ENCODE measurements around the gene FYB1. TPM values are rescaled to one million over a fixed set of nuclear protein-coding genes. Genes with fewer than 3 reads are reported as not detected.

Gene FYB1
- total RNA-seq, 1 donor from 2014 or later = 74.1 TPM

GRCh38 chr5:39076757-39077728, 142.3 kb downstream of the FYB1 start:
- peaks cover 0 to 12% of the 10 kb centered on the region in 2 donors for H3K4me1 ChIP-seq
- no peaks in the 10 kb centered on the region for H3K36me3 ChIP-seq
- TF ChIP-seq CTCF (IDR thresholded peaks at IDR 0.05) = no peak
- H3K27ac ChIP-seq = peak overlapping the region in 1 of 2 donors; percentile 99
- H3K4me3 ChIP-seq = peak overlapping the region; percentile 10 to 90
- no peaks in the 10 kb centered on the region for H3K27me3 ChIP-seq
- no peak for DNase-seq (ENCODE audit: low spot score in 2 of 2)
- H3K9me3 ChIP-seq = no peaks in the 10 kb centered on the region
- intact Hi-C loops (cut with DNase I) = loop anchor here (5.0 to 10.0 kb wide), 3 partner anchors 328 to 610 kb away; partner anchors contain the start of gene LIFR

GRCh38 chr5:39076101-39076756, 143.1 kb downstream of the FYB1 start:
- Histone ChIP-seq H3K9me3 (no peaks in the 10 kb centered on the region), H3K27me3 (no peaks in the 10 kb centered on the region), H3K4me3 (peak overlapping the region; percentile 10 to 90), H3K4me1 (peaks cover 0 to 19% of the 10 kb centered on the region in 2 donors), H3K36me3 (no peaks in the 10 kb centered on the region), H3K27ac (peak overlapping the region; percentile 97 to 99)
- DNase-seq (ENCODE audit: low spot score in 2 of 2) = no peak
- intact Hi-C loops (cut with DNase I) = loop anchor here (5.0 to 10.0 kb wide), 3 partner anchors 329 to 609 kb away; partner anchors contain the start of gene LIFR
- TF ChIP-seq CTCF (IDR thresholded peaks at IDR 0.05) = no peak

GRCh38 chr5:39074017-39074814, 145.1 kb downstream of the FYB1 start, which contains the start of gene RICTOR:
RICTOR (minus strand) TSS chr5:39074399; CDS start chr5:39074377, 22 bp downstream.
- intact Hi-C loops (cut with DNase I) = loop anchor here (2.0 to 10.0 kb wide), 4 partner anchors 55 to 519 kb away; partner anchors contain the start of gene LIFR
- H3K9me3 ChIP-seq = no peaks in the 10 kb centered on the region
- peaks cover 0 to 20% of the 10 kb centered on the region in 2 donors for H3K4me1 ChIP-seq
- H3K4me3 ChIP-seq = peak within 1 kb of the TSS; percentile 89 to 90
- H3K27me3 ChIP-seq = no peaks in the 10 kb centered on the region
- no peaks in the 10 kb centered on the region for H3K36me3 ChIP-seq
- no peak for TF ChIP-seq CTCF (IDR thresholded peaks at IDR 0.05)
- DNase-seq (ENCODE audit: low spot score in 2 of 2) = peak; percentile 54 to 93
- H3K27ac ChIP-seq = peak within 1 kb of the TSS; percentile 97 to 99

GRCh38 chr5:39073767-39074016, 145.7 kb downstream of the FYB1 start:
- H3K27me3 ChIP-seq = no peaks in the 10 kb centered on the region
- H3K9me3 ChIP-seq = no peaks in the 10 kb centered on the region
- peak in 1 of 2 donors; percentile 65 for DNase-seq (ENCODE audit: low spot score in 2 of 2)
- H3K36me3 ChIP-seq = peaks cover 0 to 3% of the 10 kb centered on the region in 2 donors
- TF ChIP-seq CTCF (IDR thresholded peaks at IDR 0.05) = no peak
- peaks cover 0 to 20% of the 10 kb centered on the region in 2 donors for H3K4me1 ChIP-seq
- intact Hi-C loops (cut with DNase I) = loop anchor here (2.0 to 10.0 kb wide), 4 partner anchors 55 to 519 kb away; partner anchors contain the start of gene LIFR
- peak overlapping the region; percentile 89 to 90 for H3K4me3 ChIP-seq
- H3K27ac ChIP-seq = peak overlapping the region; percentile 97 to 99
